PC-9 (cell line): ENCODE results near the gene TNFRSF25.

ENCODE experiments used
- CTCF ChIP-seq: fragments of 200-600 bp; sonication (generic); conservative IDR thresholded peaks from 2 replicates; pipeline ENCODE4 v1.6.1; 2017; ENCODE audit warnings: mixed run types, antibody characterized with exemption, mild to moderate bottlenecking, moderate library complexity
- EZH2 ChIP-seq: fragments of 200-600 bp; sonication (generic); IDR thresholded peaks from 2 replicates; pipeline ENCODE4 v1.8.0; 2017; ENCODE audit warnings: antibody characterized with exemption, low read depth

GRCh38 chr1:6507037-6507428 is 41.1 kb upstream of the TNFRSF25 start:
- TF ChIP-seq CTCF (no peak), EZH2 (no peak)
